ENCODE measurements around the gene SALL4.

The SALL4 gene

GRCh38 chr20:51802170-51802751, at the start of gene SALL4:
Gene SALL4, minus strand, starts transcription at chr20:51802521. Its CDS starts 113 bp downstream, at chr20:51802408.
- no peak for TF ChIP-seq CTCF (IDR thresholded peaks at IDR 0.05; ENCODE audit: low read depth, low read length)
- TF ChIP-seq EZH2phosphoT487 (IDR thresholded peaks at IDR 0.05; ENCODE audit: low read depth), result no peak
- H2AFZ ChIP-seq (ENCODE audit: low read depth, low read length), result no peak within 1 kb of the TSS
- H3K4me3 ChIP-seq (ENCODE audit: low read length), result no peak within 1 kb of the TSS
- peaks cover 19% of the 10 kb centered on the region for H3K27me3 ChIP-seq (ENCODE audit: low read depth, low read length)
- no peak within 1 kb of the TSS for H3K9ac ChIP-seq (ENCODE audit: low read length)
- no peaks in the 10 kb centered on the region for H3K79me2 ChIP-seq (ENCODE audit: low read length)
- H3K27ac ChIP-seq (ENCODE audit: low read length), result no peak within 1 kb of the TSS
- H3K9me3 ChIP-seq (ENCODE audit: insufficient read depth, low read length), result no peaks in the 10 kb centered on the region
- no peaks in the 10 kb centered on the region for H3K4me1 ChIP-seq (ENCODE audit: low read length)
- no peaks in the 10 kb centered on the region for H3K36me3 ChIP-seq (replicated peaks; ENCODE audit: low read depth, low read length)
- H4K20me1 ChIP-seq (ENCODE audit: insufficient read depth, low read length), result no peaks in the 10 kb centered on the region
- H3K4me2 ChIP-seq (ENCODE audit: low read length), result no peak within 1 kb of the TSS

GRCh38 chr20:51848346-51848745, 46.0 kb upstream of the SALL4 start:
- Histone ChIP-seq H3K4me2 (ENCODE audit: low read length) (no peak overlapping the region), H3K9me3 (ENCODE audit: insufficient read depth, low read length) (no peaks in the 10 kb centered on the region), H3K27me3 (ENCODE audit: low read depth, low read length) (peaks cover 21% of the 10 kb centered on the region), H3K4me3 (ENCODE audit: low read length) (no peak overlapping the region), H3K79me2 (ENCODE audit: low read length) (no peaks in the 10 kb centered on the region), H2AFZ (ENCODE audit: low read depth, low read length) (no peak overlapping the region), H4K20me1 (ENCODE audit: insufficient read depth, low read length) (no peaks in the 10 kb centered on the region), H3K4me1 (ENCODE audit: low read length) (no peaks in the 10 kb centered on the region), H3K27ac (ENCODE audit: low read length) (no peak overlapping the region), H3K9ac (ENCODE audit: low read length) (no peak overlapping the region), H3K36me3 (replicated peaks; ENCODE audit: low read depth, low read length) (no peaks in the 10 kb centered on the region)
- TF ChIP-seq EZH2phosphoT487 (IDR thresholded peaks at IDR 0.05; ENCODE audit: low read depth), result no peak
- TF ChIP-seq CTCF (IDR thresholded peaks at IDR 0.05; ENCODE audit: low read depth, low read length), result no peak

GRCh38 chr20:51840865-51841264, 38.5 kb upstream of the SALL4 start:
- no peaks in the 10 kb centered on the region for H3K9me3 ChIP-seq (ENCODE audit: insufficient read depth, low read length)
- no peak overlapping the region for H3K4me2 ChIP-seq (ENCODE audit: low read length)
- H3K27me3 ChIP-seq (ENCODE audit: low read depth, low read length), result peaks cover 18% of the 10 kb centered on the region

GRCh38 chr20:51837876-51838420, 35.6 kb upstream of the SALL4 start:
- H3K36me3 ChIP-seq (replicated peaks; ENCODE audit: low read depth, low read length), result no peaks in the 10 kb centered on the region
- TF ChIP-seq CTCF (IDR thresholded peaks at IDR 0.05; ENCODE audit: low read depth, low read length) (no peak), EZH2phosphoT487 (IDR thresholded peaks at IDR 0.05; ENCODE audit: low read depth) (no peak)
- no peak overlapping the region for H3K9ac ChIP-seq (ENCODE audit: low read length)
- H2AFZ ChIP-seq (ENCODE audit: low read depth, low read length), result no peak overlapping the region
- H3K79me2 ChIP-seq (ENCODE audit: low read length), result no peaks in the 10 kb centered on the region
- no peak overlapping the region for H3K4me2 ChIP-seq (ENCODE audit: low read length)
- H4K20me1 ChIP-seq (ENCODE audit: insufficient read depth, low read length), result no peaks in the 10 kb centered on the region
- H3K27ac ChIP-seq (ENCODE audit: low read length), result no peak overlapping the region
- no peaks in the 10 kb centered on the region for H3K4me1 ChIP-seq (ENCODE audit: low read length)
- H3K4me3 ChIP-seq (ENCODE audit: low read length), result no peak overlapping the region
- no peaks in the 10 kb centered on the region for H3K9me3 ChIP-seq (ENCODE audit: insufficient read depth, low read length)
- peaks cover 8% of the 10 kb centered on the region; the same call in 1 of the 2 replicates for H3K27me3 ChIP-seq (ENCODE audit: low read depth, low read length)

More at GRCh38 chr20:51840865-51841264, 38.5 kb upstream of the SALL4 start:
- no peaks in the 10 kb centered on the region for H3K79me2 ChIP-seq (ENCODE audit: low read length)
- TF ChIP-seq CTCF (IDR thresholded peaks at IDR 0.05; ENCODE audit: low read depth, low read length) (no peak), EZH2phosphoT487 (IDR thresholded peaks at IDR 0.05; ENCODE audit: low read depth) (no peak)
- no peaks in the 10 kb centered on the region for H3K4me1 ChIP-seq (ENCODE audit: low read length)
- no peak overlapping the region for H3K4me3 ChIP-seq (ENCODE audit: low read length)
- no peak overlapping the region for H3K27ac ChIP-seq (ENCODE audit: low read length)
- H4K20me1 ChIP-seq (ENCODE audit: insufficient read depth, low read length), result no peaks in the 10 kb centered on the region
- H2AFZ ChIP-seq (ENCODE audit: low read depth, low read length), result no peak overlapping the region
- no peaks in the 10 kb centered on the region for H3K36me3 ChIP-seq (replicated peaks; ENCODE audit: low read depth, low read length)
- H3K9ac ChIP-seq (ENCODE audit: low read length), result no peak overlapping the region

Data from OCI-LY3 (cell line).